Loucy (cell line): ENCODE measurements around the gene CLK3.

ENCODE experiments used
- H2AFZ ChIP-seq: fragments of 200-600 bp; sonication (generic); 2 replicates; pipeline ENCODE4 v1.6.0; 2016; ENCODE audit warnings: antibody characterized with exemption, mild to moderate bottlenecking, low read length, moderate library complexity
- H3F3A ChIP-seq: fragments of 200-600 bp; 2 replicates; pipeline ENCODE4 v1.6.0; 2016; ENCODE audit warnings: antibody characterized with exemption, low read depth, mild to moderate bottlenecking
- H3K27me3 ChIP-seq: fragments of 200-600 bp; sonication (generic); 2 replicates; pipeline ENCODE4 v1.6.1; 2014; ENCODE audit warnings: low read length, mild to moderate bottlenecking; ENCODE audit not compliant: insufficient read depth, poor library complexity, severe bottlenecking
- H3K36me3 ChIP-seq: fragments of 200-600 bp; sonication (generic); 2 replicates; pipeline ENCODE4 v1.6.1; 2016; ENCODE audit warnings: low read length; ENCODE audit not compliant: insufficient read depth
- H3K4me1 ChIP-seq: fragments of 200-600 bp; sonication (generic); 2 replicates; pipeline ENCODE4 v1.5.1; 2014; ENCODE audit warnings: low read length, mild to moderate bottlenecking; ENCODE audit not compliant: insufficient read depth, poor library complexity, severe bottlenecking
- H3K4me2 ChIP-seq: fragments of 200-600 bp; sonication (generic); 2 replicates; pipeline ENCODE4 v1.6.0; 2014; ENCODE audit warnings: antibody characterized with exemption, low read length, low read depth, mild to moderate bottlenecking; ENCODE audit not compliant: poor library complexity, severe bottlenecking
- H3K4me3 ChIP-seq: fragments of 200-600 bp; sonication (generic); 2 replicates; pipeline ENCODE4 v1.5.1; 2014; ENCODE audit warnings: low read length, mild to moderate bottlenecking, mixed read lengths; ENCODE audit not compliant: poor library complexity, severe bottlenecking
- H3K79me2 ChIP-seq: fragments of 200-600 bp; sonication (generic); 2 replicates; pipeline ENCODE4 v1.6.1; 2014; ENCODE audit warnings: low read length; ENCODE audit not compliant: insufficient read depth
- H3K9ac ChIP-seq: fragments of 200-600 bp; sonication (generic); 2 replicates; pipeline ENCODE4 v1.6.0; 2014; ENCODE audit warnings: mild to moderate bottlenecking, low read depth, low read length, moderate library complexity; ENCODE audit not compliant: poor library complexity, severe bottlenecking
- H3K9me2 ChIP-seq: fragments of 200-600 bp; sonication (generic); replicated peaks from 2 replicates; pipeline ENCODE4 v1.6.1; 2016; ENCODE audit warnings: low read depth, low read length, mixed read lengths
- H3K9me3 ChIP-seq: fragments of 200-600 bp; sonication (generic); 2 replicates; pipeline ENCODE4 v1.6.1; 2014; ENCODE audit warnings: mild to moderate bottlenecking, antibody characterized with exemption, low read length, low read depth; ENCODE audit not compliant: insufficient read depth
- H4K20me1 ChIP-seq: fragments of 200-600 bp; sonication (generic); 2 replicates; pipeline ENCODE4 v1.6.0; 2014; ENCODE audit warnings: antibody characterized with exemption, low read length, mild to moderate bottlenecking; ENCODE audit not compliant: insufficient read depth, poor library complexity, severe bottlenecking
- EZH2phosphoT487 ChIP-seq: fragments of 200-600 bp; IDR thresholded peaks from 2 replicates; pipeline ENCODE4 v1.6.1; 2018; ENCODE audit warnings: antibody characterized with exemption, mild to moderate bottlenecking, moderate library complexity, borderline replicate concordance
- TF ChIP-seq, protein P1 (sequence below): fragments of 200-600 bp; sonication (generic); conservative IDR thresholded peaks from 2 replicates; pipeline ENCODE4 v1.5.1; 2014; ENCODE audit warnings: mild to moderate bottlenecking, antibody characterized with exemption, low read length

CLK3 gene

GRCh38 chr15:74589826-74590225 lies 25.8 kb upstream of the CLK3 start:
- H3K4me3 ChIP-seq: no peak overlapping the region
- H2AFZ ChIP-seq: no peak overlapping the region
- H3F3A ChIP-seq: no peaks in the 10 kb centered on the region
- H3K4me1 ChIP-seq: no peaks in the 10 kb centered on the region
- H3K9ac ChIP-seq: no peak overlapping the region
- no peaks in the 10 kb centered on the region for H3K9me3 ChIP-seq
- TF ChIP-seq, protein P1, sequence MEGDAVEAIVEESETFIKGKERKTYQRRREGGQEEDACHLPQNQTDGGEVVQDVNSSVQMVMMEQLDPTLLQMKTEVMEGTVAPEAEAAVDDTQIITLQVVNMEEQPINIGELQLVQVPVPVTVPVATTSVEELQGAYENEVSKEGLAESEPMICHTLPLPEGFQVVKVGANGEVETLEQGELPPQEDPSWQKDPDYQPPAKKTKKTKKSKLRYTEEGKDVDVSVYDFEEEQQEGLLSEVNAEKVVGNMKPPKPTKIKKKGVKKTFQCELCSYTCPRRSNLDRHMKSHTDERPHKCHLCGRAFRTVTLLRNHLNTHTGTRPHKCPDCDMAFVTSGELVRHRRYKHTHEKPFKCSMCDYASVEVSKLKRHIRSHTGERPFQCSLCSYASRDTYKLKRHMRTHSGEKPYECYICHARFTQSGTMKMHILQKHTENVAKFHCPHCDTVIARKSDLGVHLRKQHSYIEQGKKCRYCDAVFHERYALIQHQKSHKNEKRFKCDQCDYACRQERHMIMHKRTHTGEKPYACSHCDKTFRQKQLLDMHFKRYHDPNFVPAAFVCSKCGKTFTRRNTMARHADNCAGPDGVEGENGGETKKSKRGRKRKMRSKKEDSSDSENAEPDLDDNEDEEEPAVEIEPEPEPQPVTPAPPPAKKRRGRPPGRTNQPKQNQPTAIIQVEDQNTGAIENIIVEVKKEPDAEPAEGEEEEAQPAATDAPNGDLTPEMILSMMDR: no peak
- no peak for TF ChIP-seq EZH2phosphoT487
- H3K4me2 ChIP-seq: no peak overlapping the region
- H3K27me3 ChIP-seq: no peaks in the 10 kb centered on the region
- H3K36me3 ChIP-seq: peaks cover 44% of the 10 kb centered on the region; the same call in 1 of the 2 replicates
- no peaks in the 10 kb centered on the region for H3K79me2 ChIP-seq
- no peaks in the 10 kb centered on the region for H3K9me2 ChIP-seq
- H4K20me1 ChIP-seq: no peaks in the 10 kb centered on the region

DNA sequence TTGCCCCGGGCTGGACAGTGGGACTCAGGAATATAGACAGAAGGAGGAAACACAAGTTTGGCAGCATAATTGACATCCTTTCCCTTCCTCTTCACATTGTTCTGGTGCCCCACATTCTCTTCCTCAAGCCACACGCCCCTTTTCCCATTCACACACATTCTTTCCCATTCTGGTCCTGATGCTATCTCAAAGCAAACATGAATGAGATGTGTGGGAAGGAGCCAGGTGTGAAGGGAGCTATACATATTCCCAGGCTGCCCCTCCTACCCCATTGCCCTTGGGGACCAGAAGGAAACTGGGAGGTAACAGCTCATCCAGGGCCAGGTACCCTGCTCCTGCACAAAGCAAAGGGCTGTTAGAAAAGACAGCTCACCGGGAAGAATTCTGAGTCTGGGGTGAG lies 23.4 kb upstream of the CLK3 start:
- Histone ChIP-seq H3K36me3 (peaks cover 36% of the 10 kb centered on the region; the same call in 1 of the 2 replicates), H4K20me1 (no peaks in the 10 kb centered on the region), H3K27me3 (no peaks in the 10 kb centered on the region), H3K4me1 (no peaks in the 10 kb centered on the region), H3K9ac (no peak overlapping the region), H2AFZ (no peak overlapping the region), H3K9me2 (no peaks in the 10 kb centered on the region), H3K4me3 (no peak overlapping the region), H3K4me2 (no peak overlapping the region), H3K79me2 (no peaks in the 10 kb centered on the region), H3K9me3 (no peaks in the 10 kb centered on the region), H3F3A (no peaks in the 10 kb centered on the region)
- no peak for TF ChIP-seq EZH2phosphoT487
- TF ChIP-seq, protein P1: no peak

- Histone ChIP-seq H3K79me2 (no peaks in the 10 kb centered on the region), H4K20me1 (no peaks in the 10 kb centered on the region), H2AFZ (no peak overlapping the region), H3K27me3 (no peaks in the 10 kb centered on the region), H3K4me1 (peaks cover 4% of the 10 kb centered on the region), H3F3A (no peaks in the 10 kb centered on the region), H3K36me3 (peaks cover 36% of the 10 kb centered on the region; the same call in 1 of the 2 replicates), H3K9ac (no peak overlapping the region), H3K9me2 (no peaks in the 10 kb centered on the region), H3K4me3 (no peak overlapping the region), H3K9me3 (no peaks in the 10 kb centered on the region), H3K4me2 (no peak overlapping the region)
- TF ChIP-seq EZH2phosphoT487: no peak
- TF ChIP-seq, protein P1: no peak
Observed at GRCh38 chr15:74593122-74593521, 22.5 kb upstream of the CLK3 start.
